ENCODE data around the gene MAPK11.
A peak's percentile ranks its signal among the peaks of the same experiment; 100 is the strongest.

MAPK11 gene

DNA sequence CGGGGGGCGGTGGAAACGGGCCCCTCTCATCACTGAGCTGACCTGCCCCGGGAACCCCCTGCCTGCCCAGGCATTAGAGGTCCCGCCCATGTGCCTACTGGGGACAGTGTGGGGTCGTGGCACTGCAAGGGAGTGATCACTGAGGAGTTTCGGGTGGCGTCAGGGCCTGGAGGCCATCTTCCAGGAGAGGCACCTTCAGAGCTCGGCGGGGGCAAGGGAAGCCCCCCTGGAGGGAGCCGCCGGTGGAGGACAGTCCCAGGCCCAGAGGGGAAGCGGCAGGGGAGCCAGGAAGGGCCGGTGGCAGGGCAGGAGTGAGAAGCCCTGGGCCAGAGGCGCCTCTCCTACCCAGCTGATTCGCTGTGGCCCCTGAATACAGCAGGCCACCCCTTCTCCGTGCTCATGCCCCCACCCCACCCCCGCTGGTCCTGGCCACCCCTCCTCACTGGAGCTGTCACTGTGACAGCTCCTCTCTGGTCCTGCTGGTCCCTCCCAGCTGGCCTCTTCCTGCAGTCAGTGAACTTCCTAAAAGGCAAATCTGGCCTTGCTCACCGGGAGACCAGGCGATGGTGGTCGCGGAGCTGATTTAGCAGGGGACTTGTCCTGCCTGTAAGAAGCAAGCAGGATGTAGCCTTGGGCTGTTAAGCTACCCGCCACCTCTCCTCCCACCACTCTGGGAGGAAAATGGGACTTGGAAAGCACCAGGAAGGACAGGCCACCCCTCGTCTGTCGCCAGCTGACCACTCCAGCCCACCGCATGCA is 2.0 kb upstream of the MAPK11 start:
- TF ChIP-seq, protein P1, sequence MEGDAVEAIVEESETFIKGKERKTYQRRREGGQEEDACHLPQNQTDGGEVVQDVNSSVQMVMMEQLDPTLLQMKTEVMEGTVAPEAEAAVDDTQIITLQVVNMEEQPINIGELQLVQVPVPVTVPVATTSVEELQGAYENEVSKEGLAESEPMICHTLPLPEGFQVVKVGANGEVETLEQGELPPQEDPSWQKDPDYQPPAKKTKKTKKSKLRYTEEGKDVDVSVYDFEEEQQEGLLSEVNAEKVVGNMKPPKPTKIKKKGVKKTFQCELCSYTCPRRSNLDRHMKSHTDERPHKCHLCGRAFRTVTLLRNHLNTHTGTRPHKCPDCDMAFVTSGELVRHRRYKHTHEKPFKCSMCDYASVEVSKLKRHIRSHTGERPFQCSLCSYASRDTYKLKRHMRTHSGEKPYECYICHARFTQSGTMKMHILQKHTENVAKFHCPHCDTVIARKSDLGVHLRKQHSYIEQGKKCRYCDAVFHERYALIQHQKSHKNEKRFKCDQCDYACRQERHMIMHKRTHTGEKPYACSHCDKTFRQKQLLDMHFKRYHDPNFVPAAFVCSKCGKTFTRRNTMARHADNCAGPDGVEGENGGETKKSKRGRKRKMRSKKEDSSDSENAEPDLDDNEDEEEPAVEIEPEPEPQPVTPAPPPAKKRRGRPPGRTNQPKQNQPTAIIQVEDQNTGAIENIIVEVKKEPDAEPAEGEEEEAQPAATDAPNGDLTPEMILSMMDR (IDR thresholded peaks at IDR 0.05; ENCODE audit: borderline replicate concordance, extremely low read depth, low read length, poor library complexity, severe bottlenecking): no peak
- no peak for TF ChIP-seq EZH2 (IDR thresholded peaks at IDR 0.05; ENCODE audit: borderline replicate concordance, low read depth, low read length, severe bottlenecking)
- no peak for DNase-seq

DNA sequence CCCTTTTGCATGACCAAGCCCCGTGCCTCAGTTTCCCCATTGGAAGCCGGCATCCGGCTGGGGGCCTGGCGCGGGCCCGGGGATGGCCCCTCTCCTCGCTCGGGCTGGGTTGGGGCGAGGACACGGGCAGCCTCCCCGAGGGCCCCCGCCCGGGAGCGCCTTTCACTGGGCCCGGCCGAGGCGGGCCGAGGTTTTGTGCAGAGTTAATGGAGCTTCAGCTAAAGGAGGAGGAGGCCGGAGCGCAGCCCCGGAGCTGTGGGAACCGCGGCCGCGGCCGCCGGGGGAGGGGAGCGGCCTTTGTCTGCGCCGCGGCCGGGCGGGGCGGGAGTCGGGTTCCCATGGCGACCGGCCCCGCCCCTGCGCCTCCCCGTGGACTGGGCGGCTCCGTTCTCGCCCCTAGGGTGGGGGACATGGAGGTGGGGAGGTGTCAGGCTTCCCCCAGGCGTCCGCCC is 1.4 kb upstream of the MAPK11 start:
- H3K9ac ChIP-seq (ENCODE audit: low read depth, low read length): peak overlapping the region; percentile 59; the same call in 1 of the 2 replicates
- DNase-seq: peak; percentile 64
- H3K79me2 ChIP-seq (ENCODE audit: insufficient read depth, low read length): no peaks in the 10 kb centered on the region
- H4K20me1 ChIP-seq (ENCODE audit: insufficient read depth, low read length): peaks cover 6% of the 10 kb centered on the region
- H3K4me1 ChIP-seq (ENCODE audit: insufficient read depth, low read length): peaks cover 28% of the 10 kb centered on the region
- H3K27me3 ChIP-seq (ENCODE audit: insufficient read depth, low read length, poor library complexity): peaks cover 15% of the 10 kb centered on the region
- no peaks in the 10 kb centered on the region for H3K9me3 ChIP-seq (ENCODE audit: insufficient read depth, low read length, severe bottlenecking)
- H3K4me3 ChIP-seq (ENCODE audit: low read depth in 1 of 2, low read length in 2 of 2): peak overlapping the region in 1 of 2 experiments; percentile 53; a peak in 2 of 4 replicates
- H3K4me2 ChIP-seq (ENCODE audit: insufficient read depth, low read length): peak overlapping the region; percentile 71
- H3K36me3 ChIP-seq (ENCODE audit: insufficient read depth, low read length): no peaks in the 10 kb centered on the region
- no peak overlapping the region for H2AFZ ChIP-seq (ENCODE audit: low read depth, low read length)
- TF ChIP-seq, protein P1 (IDR thresholded peaks at IDR 0.05; ENCODE audit: borderline replicate concordance, extremely low read depth, low read length, poor library complexity, severe bottlenecking): peak; percentile 34
- TF ChIP-seq EZH2 (IDR thresholded peaks at IDR 0.05; ENCODE audit: borderline replicate concordance, low read depth, low read length, severe bottlenecking): peak; percentile 68
- H3K27ac ChIP-seq (ENCODE audit: low read length): no peak overlapping the region
- peak; percentile 25; the same call in 1 of the 3 replicates for ATAC-seq (ENCODE audit: insufficient read depth, low read depth)

More for the DNA sequence above, 2.0 kb upstream of the MAPK11 start:
- Histone ChIP-seq H3K27ac (ENCODE audit: low read length) (no peak overlapping the region), H4K20me1 (ENCODE audit: insufficient read depth, low read length) (peaks cover 6% of the 10 kb centered on the region; the same call in 1 of the 2 replicates), H2AFZ (ENCODE audit: low read depth, low read length) (no peak overlapping the region), H3K4me2 (ENCODE audit: insufficient read depth, low read length) (0 out of 2 replicates have a peak overlapping the region, but pooled peaks have one; percentile 71), H3K79me2 (ENCODE audit: insufficient read depth, low read length) (no peaks in the 10 kb centered on the region), H3K4me3 (ENCODE audit: low read depth in 1 of 2, low read length in 2 of 2) (no peak overlapping the region), H3K36me3 (ENCODE audit: insufficient read depth, low read length) (no peaks in the 10 kb centered on the region), H3K9ac (ENCODE audit: low read depth, low read length) (no peak overlapping the region), H3K4me1 (ENCODE audit: insufficient read depth, low read length) (peaks cover 28% of the 10 kb centered on the region), H3K9me3 (ENCODE audit: insufficient read depth, low read length, severe bottlenecking) (no peaks in the 10 kb centered on the region), H3K27me3 (ENCODE audit: insufficient read depth, low read length, poor library complexity) (peaks cover 15% of the 10 kb centered on the region)
- ATAC-seq (ENCODE audit: insufficient read depth, low read depth): no peak

DNA sequence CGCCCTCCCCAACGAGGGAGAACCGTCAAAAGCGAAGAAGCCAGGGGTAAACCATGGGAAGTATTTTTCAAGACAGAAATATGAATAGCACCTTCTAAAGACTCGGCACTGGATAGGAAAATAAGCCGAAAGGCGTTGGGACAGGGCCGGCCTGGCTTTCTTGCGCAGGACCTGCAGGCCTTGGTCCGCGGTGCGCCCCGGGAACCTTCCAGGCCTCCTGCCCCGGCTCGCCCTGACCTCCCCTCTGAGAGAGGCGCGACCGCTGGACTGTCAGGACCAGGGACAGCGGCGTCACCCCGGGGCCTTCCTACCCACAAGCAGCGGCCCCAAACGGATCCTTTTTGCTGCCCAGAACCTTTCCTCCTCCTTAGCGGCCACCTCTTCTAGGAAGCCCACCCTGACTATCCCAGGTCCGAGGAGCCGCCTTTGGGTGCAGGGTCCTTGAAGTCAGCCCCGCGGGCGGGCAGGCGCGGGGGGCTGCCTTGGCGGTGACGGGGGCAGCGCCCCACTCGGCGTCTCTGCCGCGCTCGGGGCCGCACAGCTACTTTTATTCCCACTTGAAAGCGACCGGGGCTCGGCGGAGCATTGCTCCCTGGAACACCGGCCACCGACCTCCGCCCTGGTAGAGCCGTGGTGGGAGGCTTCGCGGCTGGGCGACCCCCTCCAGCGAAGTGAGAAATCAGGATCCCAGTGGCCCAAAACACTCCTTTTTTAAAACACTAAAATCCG is 650 bp upstream of the MAPK11 start:
- Histone ChIP-seq H3K9me3 (ENCODE audit: insufficient read depth, low read length, severe bottlenecking) (no peaks in the 10 kb centered on the region), H3K4me3 (ENCODE audit: low read depth in 1 of 2, low read length in 2 of 2) (peak overlapping the region; percentile 28 to 53; a peak in 3 of 4 replicates), H3K79me2 (ENCODE audit: insufficient read depth, low read length) (no peaks in the 10 kb centered on the region), H3K27ac (ENCODE audit: low read length) (0 out of 2 replicates have a peak overlapping the region, but pooled peaks have one; percentile 0), H3K9ac (ENCODE audit: low read depth, low read length) (peak overlapping the region; percentile 59), H3K36me3 (ENCODE audit: insufficient read depth, low read length) (no peaks in the 10 kb centered on the region), H2AFZ (ENCODE audit: low read depth, low read length) (peak overlapping the region; percentile 6), H3K4me1 (ENCODE audit: insufficient read depth, low read length) (peaks cover 28% of the 10 kb centered on the region), H3K27me3 (ENCODE audit: insufficient read depth, low read length, poor library complexity) (peaks cover 15% of the 10 kb centered on the region), H4K20me1 (ENCODE audit: insufficient read depth, low read length) (peaks cover 6% of the 10 kb centered on the region), H3K4me2 (ENCODE audit: insufficient read depth, low read length) (peak overlapping the region; percentile 71)
- DNase-seq: peak; percentile 71
- TF ChIP-seq, protein P1 (IDR thresholded peaks at IDR 0.05; ENCODE audit: borderline replicate concordance, extremely low read depth, low read length, poor library complexity, severe bottlenecking): no peak
- TF ChIP-seq EZH2 (IDR thresholded peaks at IDR 0.05; ENCODE audit: borderline replicate concordance, low read depth, low read length, severe bottlenecking): no peak
- peak; percentile 67 for ATAC-seq (ENCODE audit: insufficient read depth, low read depth)

All from DND-41 (cell line).